Suprapubic skin (tissue), 4 donors: Measurements from ENCODE around the gene KIAA0319L. TPM values are rescaled to one million over a fixed set of nuclear protein-coding genes. Genes with fewer than 3 reads are reported as not detected.

ENCODE experiments used
- DNase-seq, 2 donors: peaks; one replicate each; pipeline ENCODE4 v3.0.0-alpha.2; 2019; ENCODE audit warnings: low spot score in 2 of 2
- H3K27ac ChIP-seq: fragments of 200-600 bp; sonication (generic); one replicate; pipeline ENCODE4 v1.5.1; 2019
- H3K27me3 ChIP-seq: fragments of 200-600 bp; sonication (generic); one replicate; pipeline ENCODE4 v1.5.1; 2019
- H3K36me3 ChIP-seq: fragments of 200-600 bp; sonication (generic); one replicate; pipeline ENCODE4 v1.5.1; 2019
- H3K4me1 ChIP-seq: fragments of 200-600 bp; sonication (generic); one replicate; pipeline ENCODE4 v1.5.1; 2019
- H3K4me3 ChIP-seq: fragments of 200-600 bp; sonication (generic); one replicate; pipeline ENCODE4 v1.5.1; 2019; ENCODE audit warnings: mild to moderate bottlenecking
- H3K9me3 ChIP-seq: fragments of 200-600 bp; sonication (generic); one replicate; pipeline ENCODE4 v1.5.1; 2019
- CTCF ChIP-seq, 2 donors: fragments of 200-600 bp in 1 of 2; fragments of 450-650 bp in 1 of 2; sonication (generic) in 1 of 2; IDR thresholded peaks; one replicate each; pipeline ENCODE4 v1.5.1; 2016 to 2019; ENCODE audit warnings: antibody characterized with exemption in 2 of 2, mild to moderate bottlenecking in 1 of 2, moderate library complexity in 1 of 2
- EP300 ChIP-seq: sonication (generic); formaldehyde crosslinking; IDR thresholded peaks from one replicate; pipeline ENCODE4 v1.6.1; 2017; ENCODE audit warnings: antibody characterized with exemption
- POLR2A ChIP-seq, 2 donors: fragments of 450-650 bp; IDR thresholded peaks; one replicate each; pipeline ENCODE4 v1.6.1; 2017; ENCODE audit warnings: antibody characterized with exemption in 2 of 2, mild to moderate bottlenecking in 2 of 2, moderate library complexity in 2 of 2
- POLR2AphosphoS5 ChIP-seq, 3 donors: sonication (generic); formaldehyde crosslinking; IDR thresholded peaks; one replicate each; pipeline ENCODE4 v1.6.1; 2017; ENCODE audit warnings: antibody characterized with exemption in 3 of 3
- WGBS: methylation state at CpG from one replicate; pipeline ENCODE4 v1.1.5; 2018; 5-methylcytosine and 5-hydroxymethylcytosine counted together
- total RNA-seq, 4 donors: library from RNA; depleted of rRNA; stranded (reverse); fragments of >200 nt; gene quantifications; one replicate each; pipeline ENCODE4 v1.1.0, GENCODE V29; 2016

KIAA0319L gene
- total RNA-seq, 4 donors from 2014 or later = 52.1 to 124 (median 83.5) TPM

DNA sequence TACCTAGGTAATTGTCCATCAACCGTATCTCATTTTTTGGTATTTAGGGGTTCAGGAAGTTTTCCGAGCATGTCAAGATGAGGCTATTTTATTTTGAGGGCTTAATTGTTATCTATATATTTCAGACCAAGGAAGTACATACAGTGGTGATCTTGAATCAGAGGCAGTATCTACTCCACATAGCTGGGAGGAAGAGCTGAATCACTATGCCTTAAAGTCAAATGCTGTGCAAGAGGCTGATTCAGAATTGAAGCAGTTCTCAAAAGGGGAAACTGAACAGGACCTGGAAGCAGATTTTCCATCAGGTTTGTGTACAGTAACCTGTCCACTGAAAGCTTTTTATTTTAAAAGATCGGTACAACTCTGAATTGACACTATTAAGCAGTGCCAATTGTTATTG lies 158.5 kb downstream of the KIAA0319L start:
- Histone ChIP-seq H3K4me1 (no peaks in the 10 kb centered on the region), H3K36me3 (peaks cover 84% of the 10 kb centered on the region), H3K9me3 (no peaks in the 10 kb centered on the region), H3K27me3 (no peaks in the 10 kb centered on the region), H3K27ac (no peak overlapping the region), H3K4me3 (no peak overlapping the region)
- no peak for TF ChIP-seq POLR2A (IDR thresholded peaks at IDR 0.05)
- TF ChIP-seq CTCF (IDR thresholded peaks at IDR 0.05) = no peak
- TF ChIP-seq POLR2AphosphoS5 (IDR thresholded peaks at IDR 0.05) = no peak
- no peak for TF ChIP-seq EP300
- 95% methylated on average over 3 of the region's 3 CpGs for WGBS
- DNase-seq = no peak

DNA sequence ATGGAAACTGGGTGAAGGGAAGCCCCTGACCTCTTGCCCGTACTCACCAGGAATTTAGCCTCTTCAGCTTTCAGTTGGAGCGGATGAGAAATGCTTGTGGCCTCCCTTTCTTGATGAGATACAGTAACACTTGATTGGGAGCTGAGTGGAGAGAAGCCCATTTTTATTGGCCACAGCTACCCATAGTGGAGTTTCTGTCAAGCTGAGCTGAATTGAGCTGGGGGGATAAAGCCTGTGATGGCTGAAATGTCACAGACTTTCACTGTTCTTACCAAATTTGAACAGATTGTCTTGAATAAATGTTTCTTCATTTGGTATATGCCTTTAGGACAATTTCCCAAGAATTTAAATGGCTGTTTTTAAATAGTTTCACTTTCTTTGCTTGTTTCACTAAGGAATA lies 162.8 kb downstream of the KIAA0319L start:
- 93% methylated on average over 2 of the region's 2 CpGs for WGBS
- Histone ChIP-seq H3K4me3 (no peak overlapping the region), H3K36me3 (peaks cover 79% of the 10 kb centered on the region), H3K9me3 (no peaks in the 10 kb centered on the region), H3K27ac (no peak overlapping the region), H3K27me3 (no peaks in the 10 kb centered on the region), H3K4me1 (no peaks in the 10 kb centered on the region)
- TF ChIP-seq POLR2A (IDR thresholded peaks at IDR 0.05) (no peak), POLR2AphosphoS5 (IDR thresholded peaks at IDR 0.05) (no peak), EP300 (no peak), CTCF (IDR thresholded peaks at IDR 0.05) (no peak)
- no peak for DNase-seq

DNA sequence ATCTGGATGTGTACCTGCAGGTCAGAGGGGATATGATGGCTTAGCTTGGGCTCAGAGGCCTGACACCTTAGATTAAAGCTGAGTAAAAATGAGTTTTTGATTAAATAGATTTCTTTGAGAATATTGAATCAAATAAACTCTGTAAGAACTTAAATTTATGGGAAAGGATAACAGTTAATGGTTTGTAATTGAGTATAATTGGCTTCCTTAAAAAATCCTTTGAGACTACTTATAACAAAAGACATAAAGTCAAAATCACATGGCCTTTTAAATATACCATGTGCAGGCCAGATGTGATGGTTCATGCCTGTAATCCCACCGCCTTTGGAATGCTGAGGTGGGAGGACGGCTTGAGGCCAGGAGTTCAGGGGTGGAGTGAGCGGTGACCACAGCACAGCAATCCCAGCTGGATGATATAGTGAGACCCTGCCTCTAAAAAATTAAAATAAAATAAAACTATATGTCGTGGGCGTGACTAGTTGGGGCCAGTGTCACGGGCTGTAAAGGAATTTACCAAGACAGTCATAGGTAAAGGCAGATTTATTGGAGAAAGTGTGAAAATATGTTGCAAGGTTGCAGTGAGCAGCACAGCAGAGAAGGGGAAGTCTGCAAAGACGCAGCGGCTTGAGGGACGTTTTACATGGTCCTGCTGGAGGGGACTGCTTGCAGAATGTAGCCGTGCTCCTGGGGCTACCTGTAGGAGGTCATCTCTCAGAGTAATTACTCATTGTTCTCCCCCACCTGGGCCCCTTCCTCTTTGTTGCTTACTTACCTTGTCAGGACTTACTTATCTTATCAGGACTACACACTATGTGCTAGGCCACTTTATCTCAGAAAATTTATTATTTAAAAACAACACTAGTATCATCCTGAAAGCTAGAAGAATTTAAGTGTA lies 166.4 kb downstream of the KIAA0319L start:
- TF ChIP-seq POLR2A (IDR thresholded peaks at IDR 0.05) = no peak
- TF ChIP-seq EP300 = no peak
- TF ChIP-seq POLR2AphosphoS5 (IDR thresholded peaks at IDR 0.05) = no peak
- TF ChIP-seq CTCF (IDR thresholded peaks at IDR 0.05) = no peak
- peaks cover 75% of the 10 kb centered on the region for H3K36me3 ChIP-seq

DNA sequence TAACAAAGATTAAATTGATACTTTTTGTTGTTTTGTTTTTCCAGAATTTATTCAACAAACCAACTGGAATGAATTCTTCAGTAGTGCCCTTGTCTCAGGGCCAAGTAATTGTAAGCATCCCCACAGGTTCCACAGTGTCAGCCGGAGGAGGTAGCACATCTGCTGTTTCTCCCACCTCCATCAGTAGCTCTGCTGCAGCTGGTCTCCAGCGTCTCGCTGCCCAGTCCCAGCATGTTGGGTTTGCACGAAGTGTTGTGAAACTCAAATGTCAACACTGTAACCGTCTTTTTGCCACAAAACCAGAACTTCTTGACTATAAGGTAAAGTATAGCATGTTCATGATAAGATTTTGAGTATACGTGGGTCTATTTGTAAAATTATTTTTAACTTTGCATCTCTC lies 170.2 kb downstream of the KIAA0319L start:
- Histone ChIP-seq H3K27me3 (no peaks in the 10 kb centered on the region), H3K9me3 (no peaks in the 10 kb centered on the region), H3K36me3 (peaks cover 52% of the 10 kb centered on the region), H3K4me1 (no peaks in the 10 kb centered on the region), H3K27ac (no peak overlapping the region), H3K4me3 (no peak overlapping the region)
- TF ChIP-seq POLR2A (IDR thresholded peaks at IDR 0.05) (no peak), POLR2AphosphoS5 (IDR thresholded peaks at IDR 0.05) (no peak), EP300 (no peak), CTCF (IDR thresholded peaks at IDR 0.05) (no peak)
- no peak for DNase-seq
- 87% methylated on average over 6 of the region's 6 CpGs for WGBS

More for the DNA sequence above, 166.4 kb downstream of the KIAA0319L start:
- Histone ChIP-seq H3K4me1 (no peaks in the 10 kb centered on the region), H3K27ac (no peak overlapping the region), H3K9me3 (no peaks in the 10 kb centered on the region), H3K4me3 (no peak overlapping the region), H3K27me3 (no peaks in the 10 kb centered on the region)
- 87% methylated on average over 10 of the region's 10 CpGs for WGBS
- no peak for DNase-seq

GRCh38 chr1:35386290-35386689 lies 170.9 kb downstream of the KIAA0319L start:
- Histone ChIP-seq H3K9me3 (no peaks in the 10 kb centered on the region), H3K4me3 (no peak overlapping the region), H3K36me3 (peaks cover 47% of the 10 kb centered on the region), H3K27ac (no peak overlapping the region), H3K27me3 (no peaks in the 10 kb centered on the region), H3K4me1 (no peaks in the 10 kb centered on the region)
- TF ChIP-seq POLR2AphosphoS5 (IDR thresholded peaks at IDR 0.05) (no peak), CTCF (IDR thresholded peaks at IDR 0.05) (no peak), POLR2A (IDR thresholded peaks at IDR 0.05) (no peak), EP300 (no peak)
- WGBS = 96% methylated on average over 7 of the region's 7 CpGs
- no peak for DNase-seq
